Keratinocyte (primary cell): Measurements from ENCODE around the gene FAM204A. TPM values are rescaled to one million over a fixed set of nuclear protein-coding genes. Genes with fewer than 3 reads are reported as not detected.

Source experiments
- DNase-seq: peaks from one replicate; pipeline ENCODE4 v3.0.0-alpha.2; 2011; ENCODE audit warnings: low read depth, missing footprints, low spot score
- FAIRE-seq: peaks from 2 replicates; lab custom pipeline; 2011; peaks lifted over from hg19 to GRCh38; lab: Jason Lieb, UNC
- H2AFZ ChIP-seq: 2 replicates; pipeline ENCODE4 v1.6.0; 2012; ENCODE audit warnings: low read length, control low read depth, inconsistent platforms; ENCODE audit not compliant: control insufficient read depth
- H3K27ac ChIP-seq: 2 replicates; pipeline ENCODE4 v1.5.1; 2011; ENCODE audit warnings: low read length; ENCODE audit not compliant: control insufficient read depth, insufficient read depth
- H3K27me3 ChIP-seq: 3 replicates; pipeline ENCODE4 v1.6.0; 2011; ENCODE audit warnings: low read length; ENCODE audit not compliant: control insufficient read depth, insufficient read depth; ENCODE audit errors: extremely low read depth
- H3K36me3 ChIP-seq, 2 experiments: 2 replicates in 1 of 2; 3 replicates in 1 of 2; pipeline ENCODE4 v1.5.1; 2011; ENCODE audit warnings: low read length in 2 of 2, mild to moderate bottlenecking in 1 of 2; ENCODE audit not compliant: control insufficient read depth in 2 of 2, insufficient read depth in 2 of 2; ENCODE audit errors: extremely low read depth in 1 of 2
- H3K4me1 ChIP-seq: 3 replicates; pipeline ENCODE4 v1.5.1; 2011; ENCODE audit warnings: low read length; ENCODE audit not compliant: control insufficient read depth, insufficient read depth; ENCODE audit errors: extremely low read depth
- H3K4me2 ChIP-seq: 3 replicates; pipeline ENCODE4 v1.6.0; 2011; ENCODE audit warnings: low read depth, low read length; ENCODE audit not compliant: control insufficient read depth, insufficient read depth; ENCODE audit errors: extremely low read depth
- H3K4me3 ChIP-seq, 3 experiments: fragments of 200-600 bp in 1 of 3; sonication (generic) in 1 of 3; 2 replicates in 2 of 3; 3 replicates in 1 of 3; pipeline ENCODE4 v1.5.1; 2011 to 2016; ENCODE audit warnings: low read length in 3 of 3, mild to moderate bottlenecking in 3 of 3, control low read depth in 2 of 3, inconsistent platforms in 1 of 3, low read depth in 1 of 3, mixed read lengths in 1 of 3, mixed run types in 1 of 3, moderate library complexity in 1 of 3; ENCODE audit not compliant: control insufficient read depth in 2 of 3, insufficient read depth in 2 of 3; ENCODE audit errors: extremely low read depth in 1 of 3
- H3K79me2 ChIP-seq: 2 replicates; pipeline ENCODE4 v1.6.0; 2012; ENCODE audit warnings: low read length; ENCODE audit not compliant: control insufficient read depth, insufficient read depth
- H3K9ac ChIP-seq: 3 replicates; pipeline ENCODE4 v1.6.0; 2011; ENCODE audit warnings: low read length; ENCODE audit not compliant: control insufficient read depth, insufficient read depth; ENCODE audit errors: extremely low read depth
- H3K9me1 ChIP-seq: 3 replicates; pipeline ENCODE4 v1.6.0; 2011; ENCODE audit warnings: low read length; ENCODE audit not compliant: control insufficient read depth, insufficient read depth; ENCODE audit errors: extremely low read depth
- H3K9me3 ChIP-seq: 2 replicates; pipeline ENCODE4 v1.5.1; 2012; ENCODE audit warnings: low read depth, low read length; ENCODE audit not compliant: control insufficient read depth
- H4K20me1 ChIP-seq: 3 replicates; pipeline ENCODE4 v1.6.0; 2011; ENCODE audit warnings: low read length; ENCODE audit not compliant: control insufficient read depth, insufficient read depth; ENCODE audit errors: extremely low read depth
- CTCF ChIP-seq, 3 experiments: IDR thresholded peaks in 1 of 3; conservative IDR thresholded peaks in 1 of 3; optimal IDR thresholded peaks in 1 of 3; 2 replicates in 2 of 3; 3 replicates in 1 of 3; pipeline versions ENCODE3 to v1.5.1; 2011; ENCODE audit warnings: low read length in 3 of 3, mild to moderate bottlenecking in 3 of 3, moderate library complexity in 2 of 3, control low read depth in 1 of 3, inconsistent platforms in 1 of 3; ENCODE audit not compliant: insufficient read depth in 2 of 3; ENCODE audit errors: extremely low read depth in 1 of 3
- EZH2 ChIP-seq: IDR thresholded peaks from one replicate; pipeline ENCODE4 v1.6.1; 2012; ENCODE audit warnings: inconsistent platforms, mild to moderate bottlenecking, low read length, moderate library complexity
- dilution Hi-C: fragments of 300-500 bp; cut with MboI; formaldehyde crosslinking; loops from one replicate; pipeline ENCODE4 v1.7.0; 2020; ENCODE audit warnings: low sequenced_read_pairs; ENCODE audit not compliant: extremely low pct_ligation_motif_present
- polyA plus RNA-seq, 5 experiments: library from polyadenylated mRNA; depleted of rRNA in 3 of 5; stranded (reverse) in 3 of 5; stranded (forward) in 1 of 5; unstranded in 1 of 5; fragments of >200 nt; gene quantifications; 1 replicate in 1 of 5; 2 replicates in 3 of 5; 3 replicates in 1 of 5; pipeline versions ENCODE4 v1.2.1 to v1.2.3, GENCODE V29; 2011 to 2012; ENCODE audit warnings: missing spikeins in 2 of 5, low read depth in 1 of 5, low replicate concordance in 1 of 5

The FAM204A gene
- polyA plus RNA-seq, 1 donor (not counting 4 experiments of a cell fraction or from before 2014, with no cell fraction given), result 38.6 TPM

DNA sequence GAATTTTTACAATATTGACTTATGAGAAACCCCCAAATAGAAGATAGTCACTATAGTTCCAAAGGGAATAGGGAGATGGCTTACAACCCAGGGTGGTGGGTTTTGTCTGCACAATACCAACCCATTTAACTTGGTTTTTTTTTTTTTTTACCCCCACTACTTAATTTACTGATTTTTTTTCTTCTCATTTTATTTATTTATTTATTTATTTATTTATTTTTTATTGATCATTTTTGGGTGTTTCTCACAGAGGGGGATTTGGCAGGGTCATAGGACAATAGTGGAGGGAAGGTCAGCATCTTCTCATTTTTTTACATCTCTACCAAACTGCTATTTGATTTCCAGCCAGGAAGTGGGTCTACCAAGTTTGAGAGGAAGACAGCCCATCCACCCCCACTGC, 77.9 kb downstream of the FAM204A start:
- TF ChIP-seq CTCF (optimal IDR thresholded peaks at IDR 0.05 in 1 of 3, IDR thresholded peaks at IDR 0.05 in 1 of 3, conservative IDR thresholded peaks at IDR 0.05 in 1 of 3; ENCODE audit: extremely low read depth in 1 of 3, insufficient read depth in 2 of 3, low read length in 3 of 3) (no peak), EZH2 (no peak)
- H3K4me2 ChIP-seq, result no peak overlapping the region
- no peak overlapping the region for H3K4me3 ChIP-seq
- H3K27ac ChIP-seq, result no peak overlapping the region
- H4K20me1 ChIP-seq, result no peaks in the 10 kb centered on the region
- FAIRE-seq, result no peak
- no peak for DNase-seq
- no peaks in the 10 kb centered on the region for H3K36me3 ChIP-seq
- dilution Hi-C loops, result no loop called here
- no peak overlapping the region for H3K9ac ChIP-seq
- H3K9me3 ChIP-seq, result no peaks in the 10 kb centered on the region
- H2AFZ ChIP-seq, result no peak overlapping the region
- H3K79me2 ChIP-seq, result no peaks in the 10 kb centered on the region
- no peaks in the 10 kb centered on the region for H3K4me1 ChIP-seq
- H3K27me3 ChIP-seq, result no peaks in the 10 kb centered on the region
- H3K9me1 ChIP-seq, result no peaks in the 10 kb centered on the region

GRCh38 chr10:118262538-118262937, 79.6 kb downstream of the FAM204A start:
- H3K27ac ChIP-seq, result no peak overlapping the region
- no peaks in the 10 kb centered on the region for H3K4me1 ChIP-seq
- H3K4me2 ChIP-seq, result no peak overlapping the region
- H2AFZ ChIP-seq, result no peak overlapping the region
- H3K27me3 ChIP-seq, result no peaks in the 10 kb centered on the region
- dilution Hi-C loops, result no loop called here
- no peak for FAIRE-seq
- no peak for DNase-seq
- H3K9me3 ChIP-seq, result no peaks in the 10 kb centered on the region
- no peak for TF ChIP-seq EZH2
- no peak for TF ChIP-seq CTCF (optimal IDR thresholded peaks at IDR 0.05 in 1 of 3, IDR thresholded peaks at IDR 0.05 in 1 of 3, conservative IDR thresholded peaks at IDR 0.05 in 1 of 3; ENCODE audit: extremely low read depth in 1 of 3, insufficient read depth in 2 of 3, low read length in 3 of 3)
- H4K20me1 ChIP-seq, result no peaks in the 10 kb centered on the region
- no peaks in the 10 kb centered on the region for H3K9me1 ChIP-seq
- H3K9ac ChIP-seq, result no peak overlapping the region
- no peaks in the 10 kb centered on the region for H3K79me2 ChIP-seq
- H3K36me3 ChIP-seq, result no peaks in the 10 kb centered on the region
- no peak overlapping the region for H3K4me3 ChIP-seq
